ENCODE results near the gene LIN54.

Gene LIN54

GRCh38 chr4:83022724-83023450 lies 12.3 kb upstream of the LIN54 start:
- Histone ChIP-seq H3K9me3 (ENCODE audit: insufficient read depth, low read length) (peaks cover 7% of the 10 kb centered on the region; the same call in 1 of the 2 replicates), H3K9ac (ENCODE audit: insufficient read length, low read depth) (no peak overlapping the region), H3K27me3 (ENCODE audit: insufficient read depth, insufficient read length) (no peaks in the 10 kb centered on the region), H3K36me3 (ENCODE audit: insufficient read depth, insufficient read length, low read length) (no peaks in the 10 kb centered on the region), H3K4me3 (ENCODE audit: insufficient read length, low read depth) (no peak overlapping the region), H3K4me1 (ENCODE audit: insufficient read depth, insufficient read length) (no peaks in the 10 kb centered on the region)
- DNase-seq (ENCODE audit: low read depth, low spot score): no peak
- TF ChIP-seq ZNF274 (IDR thresholded peaks at IDR 0.05; ENCODE audit: low read depth, low read length) (no peak), SUZ12 (IDR thresholded peaks at IDR 0.05; ENCODE audit: extremely low read depth, insufficient read depth, insufficient read length) (no peak), YY1 (IDR thresholded peaks at IDR 0.05; ENCODE audit: insufficient read depth, insufficient read length) (no peak)

GRCh38 chr4:83019794-83020494 lies 9.3 kb upstream of the LIN54 start:
- Histone ChIP-seq H3K4me1 (ENCODE audit: insufficient read depth, insufficient read length) (no peaks in the 10 kb centered on the region), H3K4me3 (ENCODE audit: insufficient read length, low read depth) (no peak overlapping the region), H3K27me3 (ENCODE audit: insufficient read depth, insufficient read length) (no peaks in the 10 kb centered on the region), H3K9ac (ENCODE audit: insufficient read length, low read depth) (no peak overlapping the region), H3K9me3 (ENCODE audit: insufficient read depth, low read length) (peaks cover 5% of the 10 kb centered on the region; the same call in 1 of the 2 replicates), H3K36me3 (ENCODE audit: insufficient read depth, insufficient read length, low read length) (no peaks in the 10 kb centered on the region)
- DNase-seq (ENCODE audit: low read depth, low spot score): no peak
- TF ChIP-seq YY1 (IDR thresholded peaks at IDR 0.05; ENCODE audit: insufficient read depth, insufficient read length) (no peak), ZNF274 (IDR thresholded peaks at IDR 0.05; ENCODE audit: low read depth, low read length) (no peak), SUZ12 (IDR thresholded peaks at IDR 0.05; ENCODE audit: extremely low read depth, insufficient read depth, insufficient read length) (no peak)

GRCh38 chr4:83013902-83014301 lies 3.3 kb upstream of the LIN54 start:
- H3K9ac ChIP-seq (ENCODE audit: insufficient read length, low read depth): no peak overlapping the region
- H3K9me3 ChIP-seq (ENCODE audit: insufficient read depth, low read length): no peaks in the 10 kb centered on the region
- no peak overlapping the region for H3K4me3 ChIP-seq (ENCODE audit: insufficient read length, low read depth)
- DNase-seq (ENCODE audit: low read depth, low spot score): no peak
- H3K27me3 ChIP-seq (ENCODE audit: insufficient read depth, insufficient read length): peaks cover 23% of the 10 kb centered on the region
- H3K4me1 ChIP-seq (ENCODE audit: insufficient read depth, insufficient read length): no peaks in the 10 kb centered on the region
- TF ChIP-seq YY1 (IDR thresholded peaks at IDR 0.05; ENCODE audit: insufficient read depth, insufficient read length): no peak
- TF ChIP-seq ZNF274 (IDR thresholded peaks at IDR 0.05; ENCODE audit: low read depth, low read length): no peak
- no peak for TF ChIP-seq SUZ12 (IDR thresholded peaks at IDR 0.05; ENCODE audit: extremely low read depth, insufficient read depth, insufficient read length)
- H3K36me3 ChIP-seq (ENCODE audit: insufficient read depth, insufficient read length, low read length): no peaks in the 10 kb centered on the region

GRCh38 chr4:83013420-83013867 lies 2.8 kb upstream of the LIN54 start:
- H3K4me1 ChIP-seq (ENCODE audit: insufficient read depth, insufficient read length): no peaks in the 10 kb centered on the region
- DNase-seq (ENCODE audit: low read depth, low spot score): no peak

GRCh38 chr4:83012687-83013419 lies 2.2 kb upstream of the LIN54 start:
- H3K27me3 ChIP-seq (ENCODE audit: insufficient read depth, insufficient read length): peaks cover 23% of the 10 kb centered on the region
- H3K9me3 ChIP-seq (ENCODE audit: insufficient read depth, low read length): no peaks in the 10 kb centered on the region
- H3K9ac ChIP-seq (ENCODE audit: insufficient read length, low read depth): peak overlapping the region; percentile 83
- H3K4me1 ChIP-seq (ENCODE audit: insufficient read depth, insufficient read length): no peaks in the 10 kb centered on the region
- DNase-seq (ENCODE audit: low read depth, low spot score): peak; percentile 94
- peak overlapping the region; percentile 74 for H3K4me3 ChIP-seq (ENCODE audit: insufficient read length, low read depth)
- H3K36me3 ChIP-seq (ENCODE audit: insufficient read depth, insufficient read length, low read length): no peaks in the 10 kb centered on the region
- TF ChIP-seq YY1 (IDR thresholded peaks at IDR 0.05; ENCODE audit: insufficient read depth, insufficient read length) (no peak), SUZ12 (IDR thresholded peaks at IDR 0.05; ENCODE audit: extremely low read depth, insufficient read depth, insufficient read length) (no peak), ZNF274 (IDR thresholded peaks at IDR 0.05; ENCODE audit: low read depth, low read length) (no peak)

More at GRCh38 chr4:83013420-83013867, 2.8 kb upstream of the LIN54 start:
- peaks cover 23% of the 10 kb centered on the region for H3K27me3 ChIP-seq (ENCODE audit: insufficient read depth, insufficient read length)
- TF ChIP-seq SUZ12 (IDR thresholded peaks at IDR 0.05; ENCODE audit: extremely low read depth, insufficient read depth, insufficient read length) (no peak), YY1 (IDR thresholded peaks at IDR 0.05; ENCODE audit: insufficient read depth, insufficient read length) (no peak), ZNF274 (IDR thresholded peaks at IDR 0.05; ENCODE audit: low read depth, low read length) (no peak)
- no peak overlapping the region for H3K9ac ChIP-seq (ENCODE audit: insufficient read length, low read depth)
- no peaks in the 10 kb centered on the region for H3K9me3 ChIP-seq (ENCODE audit: insufficient read depth, low read length)
- no peaks in the 10 kb centered on the region for H3K36me3 ChIP-seq (ENCODE audit: insufficient read depth, insufficient read length, low read length)
- H3K4me3 ChIP-seq (ENCODE audit: insufficient read length, low read depth): peak overlapping the region; percentile 29

GRCh38 chr4:83012200-83012686 lies 1.6 kb upstream of the LIN54 start:
- Histone ChIP-seq H3K4me1 (ENCODE audit: insufficient read depth, insufficient read length) (no peaks in the 10 kb centered on the region), H3K9ac (ENCODE audit: insufficient read length, low read depth) (peak overlapping the region; percentile 83), H3K36me3 (ENCODE audit: insufficient read depth, insufficient read length, low read length) (no peaks in the 10 kb centered on the region), H3K4me3 (ENCODE audit: insufficient read length, low read depth) (peak overlapping the region; percentile 74), H3K9me3 (ENCODE audit: insufficient read depth, low read length) (no peaks in the 10 kb centered on the region), H3K27me3 (ENCODE audit: insufficient read depth, insufficient read length) (peaks cover 23% of the 10 kb centered on the region)
- DNase-seq (ENCODE audit: low read depth, low spot score): no peak
- no peak for TF ChIP-seq SUZ12 (IDR thresholded peaks at IDR 0.05; ENCODE audit: extremely low read depth, insufficient read depth, insufficient read length)
- no peak for TF ChIP-seq ZNF274 (IDR thresholded peaks at IDR 0.05; ENCODE audit: low read depth, low read length)
- no peak for TF ChIP-seq YY1 (IDR thresholded peaks at IDR 0.05; ENCODE audit: insufficient read depth, insufficient read length)
